Type B pancreatic cell (in vitro differentiated cells): ENCODE data around the gene RNF180. TPM values are rescaled to one million over a fixed set of nuclear protein-coding genes. Genes with fewer than 3 reads are reported as not detected.
A peak's percentile ranks its signal among the peaks of the same experiment; 100 is the strongest.

Source experiments
- DNase-seq: peaks from one replicate; pipeline ENCODE4 v3.0.0; 2021; ENCODE audit warnings: mixed read lengths; ENCODE audit not compliant: unreplicated experiment; ENCODE audit errors: extremely low spot score
- H3K27ac Mint-ChIP-seq: 2 replicates; pipeline ENCODE4 v1.8.0; 2021; ENCODE audit warnings: mild to moderate bottlenecking, mixed read lengths
- H3K27me3 Mint-ChIP-seq: 2 replicates; pipeline ENCODE4 v1.8.0; 2021; ENCODE audit warnings: mixed read lengths
- H3K36me3 Mint-ChIP-seq: 2 replicates; pipeline ENCODE4 v1.8.0; 2021; ENCODE audit warnings: mixed read lengths
- H3K4me1 Mint-ChIP-seq: one replicate; pipeline ENCODE4 v1.8.0; 2021; ENCODE audit warnings: mixed read lengths; ENCODE audit not compliant: unreplicated experiment
- H3K4me3 Mint-ChIP-seq: 2 replicates; pipeline ENCODE4 v1.8.0; 2021; ENCODE audit warnings: mild to moderate bottlenecking, mixed read lengths
- H3K9me3 Mint-ChIP-seq: 2 replicates; pipeline ENCODE4 v1.8.0; 2021; ENCODE audit warnings: mixed read lengths
- total RNA-seq: library from RNA; stranded (reverse); gene quantifications from 2 replicates; pipeline ENCODE4 v1.2.1, GENCODE V29; 2021; ENCODE audit warnings: low replicate concordance
- TF ChIP-seq, protein P1 (sequence below): fragments of 200-600 bp; sonication (generic); conservative IDR thresholded peaks from 2 replicates; pipeline ENCODE4 v1.5.0; 2021; ENCODE audit warnings: antibody characterized with exemption, mild to moderate bottlenecking

The RNF180 gene
- total RNA-seq, 1 donor from 2014 or later = 3.9 TPM

DNA sequence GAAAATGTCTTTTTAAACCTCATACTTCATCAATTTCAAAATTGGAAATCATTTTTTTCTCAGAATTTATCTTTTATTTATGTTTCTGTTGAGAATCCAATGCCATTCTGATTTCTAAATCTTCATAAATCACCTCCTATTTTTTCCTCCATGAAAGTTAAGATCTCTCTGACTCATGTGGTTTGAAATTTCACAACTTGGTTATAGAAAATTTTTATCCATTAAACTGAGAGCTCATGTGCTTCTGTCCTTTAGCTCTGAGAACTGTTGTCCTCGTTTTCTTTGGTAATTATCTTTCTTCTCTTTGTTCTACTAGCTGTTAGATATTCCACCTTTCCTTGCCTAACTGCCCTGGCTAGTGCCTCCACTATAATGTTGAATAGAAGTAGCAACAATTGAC, 1.5 kb upstream of the RNF180 start:
- no peak overlapping the region for H3K27ac Mint-ChIP-seq
- H3K36me3 Mint-ChIP-seq = no peaks in the 10 kb centered on the region
- TF ChIP-seq, protein P1, sequence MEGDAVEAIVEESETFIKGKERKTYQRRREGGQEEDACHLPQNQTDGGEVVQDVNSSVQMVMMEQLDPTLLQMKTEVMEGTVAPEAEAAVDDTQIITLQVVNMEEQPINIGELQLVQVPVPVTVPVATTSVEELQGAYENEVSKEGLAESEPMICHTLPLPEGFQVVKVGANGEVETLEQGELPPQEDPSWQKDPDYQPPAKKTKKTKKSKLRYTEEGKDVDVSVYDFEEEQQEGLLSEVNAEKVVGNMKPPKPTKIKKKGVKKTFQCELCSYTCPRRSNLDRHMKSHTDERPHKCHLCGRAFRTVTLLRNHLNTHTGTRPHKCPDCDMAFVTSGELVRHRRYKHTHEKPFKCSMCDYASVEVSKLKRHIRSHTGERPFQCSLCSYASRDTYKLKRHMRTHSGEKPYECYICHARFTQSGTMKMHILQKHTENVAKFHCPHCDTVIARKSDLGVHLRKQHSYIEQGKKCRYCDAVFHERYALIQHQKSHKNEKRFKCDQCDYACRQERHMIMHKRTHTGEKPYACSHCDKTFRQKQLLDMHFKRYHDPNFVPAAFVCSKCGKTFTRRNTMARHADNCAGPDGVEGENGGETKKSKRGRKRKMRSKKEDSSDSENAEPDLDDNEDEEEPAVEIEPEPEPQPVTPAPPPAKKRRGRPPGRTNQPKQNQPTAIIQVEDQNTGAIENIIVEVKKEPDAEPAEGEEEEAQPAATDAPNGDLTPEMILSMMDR = no peak
- H3K9me3 Mint-ChIP-seq = no peaks in the 10 kb centered on the region
- peaks cover 45% of the 10 kb centered on the region for H3K27me3 Mint-ChIP-seq
- no peak overlapping the region for H3K4me3 Mint-ChIP-seq
- DNase-seq = no peak
- H3K4me1 Mint-ChIP-seq = peaks cover 5% of the 10 kb centered on the region

DNA sequence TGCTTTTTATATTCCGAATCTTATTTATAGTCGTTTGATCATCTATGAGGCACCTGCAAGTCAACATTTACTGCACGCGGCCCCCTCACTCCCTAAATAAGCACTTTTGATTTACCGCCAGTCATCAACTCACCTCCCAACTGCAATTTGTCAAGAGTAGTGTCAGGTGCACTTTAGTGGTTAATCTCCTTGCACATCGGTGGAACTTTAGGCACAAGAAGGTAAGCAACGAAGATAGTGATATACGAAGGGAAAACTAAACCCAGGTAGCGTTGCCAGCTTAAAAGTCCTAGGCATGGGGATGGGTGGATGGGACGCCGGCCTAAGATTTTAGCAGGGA, 513 bp upstream of the RNF180 start:
- DNase-seq = no peak
- peak overlapping the region; percentile 91 for H3K4me3 Mint-ChIP-seq
- no peaks in the 10 kb centered on the region for H3K9me3 Mint-ChIP-seq
- peak overlapping the region; percentile 81 for H3K27ac Mint-ChIP-seq
- no peaks in the 10 kb centered on the region for H3K36me3 Mint-ChIP-seq
- H3K4me1 Mint-ChIP-seq = peaks cover 5% of the 10 kb centered on the region
- TF ChIP-seq, protein P1 = no peak
- peaks cover 41% of the 10 kb centered on the region for H3K27me3 Mint-ChIP-seq

DNA sequence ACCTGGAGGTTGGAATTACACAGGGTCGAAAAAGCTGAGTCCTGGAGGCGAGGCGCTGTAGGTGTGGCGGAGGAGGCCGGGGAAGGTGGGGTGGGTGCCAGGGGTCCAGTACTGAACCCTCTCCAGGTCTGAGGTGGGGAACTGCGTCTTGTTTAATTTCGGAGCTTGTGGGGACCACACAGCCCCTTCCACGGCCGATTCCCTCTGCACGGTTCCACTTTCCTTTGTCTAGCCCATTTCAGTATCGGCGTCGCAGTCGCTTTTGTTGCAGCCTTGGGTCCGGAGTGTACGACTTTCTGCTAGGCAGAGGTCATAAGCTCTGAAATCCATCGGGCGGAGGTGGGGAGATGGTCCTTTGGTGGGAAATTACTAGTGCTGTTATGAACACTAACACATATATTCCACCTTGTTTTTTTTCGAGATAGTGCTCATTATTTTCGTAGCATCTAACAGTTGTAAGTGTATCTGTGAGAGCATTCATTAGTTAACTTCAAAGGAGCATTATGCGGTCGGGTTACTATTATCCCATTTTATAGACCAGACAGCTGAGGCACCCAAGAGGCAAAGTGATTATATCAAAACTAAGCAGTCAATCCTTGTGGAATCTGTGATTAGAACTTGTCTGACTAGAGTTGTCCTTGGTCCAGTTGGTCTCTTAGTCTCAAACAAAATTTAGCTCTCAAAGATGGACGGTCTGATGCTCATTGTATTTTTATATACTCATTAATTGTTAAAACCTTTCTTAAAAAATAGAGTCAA, 737 bp downstream of the RNF180 start:
- no peak for DNase-seq
- TF ChIP-seq, protein P1 = no peak
- Mint-ChIP-seq H3K4me3 (peak overlapping the region; percentile 93), H3K36me3 (no peaks in the 10 kb centered on the region), H3K27me3 (peaks cover 40% of the 10 kb centered on the region), H3K9me3 (no peaks in the 10 kb centered on the region), H3K27ac (peak overlapping the region; percentile 86), H3K4me1 (peaks cover 5% of the 10 kb centered on the region)

DNA sequence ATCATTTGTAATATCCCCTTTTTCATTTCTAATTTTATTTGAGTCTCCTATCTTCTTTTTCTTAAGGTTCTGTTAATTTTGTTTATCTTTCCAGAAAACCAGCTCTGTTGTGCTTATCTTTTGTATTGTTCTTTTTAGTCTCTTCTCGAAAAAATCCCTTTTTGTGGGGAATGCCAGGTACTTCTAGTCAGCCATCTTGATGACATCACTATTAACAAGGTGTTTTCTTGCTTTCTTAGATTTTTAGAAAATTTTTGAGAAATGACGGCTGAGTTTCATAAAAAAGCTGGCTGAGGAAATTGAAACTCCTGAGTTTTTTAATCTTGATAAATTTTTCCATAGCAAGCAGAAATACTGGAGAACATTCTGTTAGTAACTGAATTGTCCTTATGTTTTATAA, 10.7 kb downstream of the RNF180 start:
- H3K36me3 Mint-ChIP-seq = no peaks in the 10 kb centered on the region
- no peaks in the 10 kb centered on the region for H3K27me3 Mint-ChIP-seq
- no peak overlapping the region for H3K4me3 Mint-ChIP-seq
- no peak for DNase-seq
- TF ChIP-seq, protein P1 = no peak
- no peak overlapping the region for H3K27ac Mint-ChIP-seq
- H3K9me3 Mint-ChIP-seq = no peaks in the 10 kb centered on the region
- H3K4me1 Mint-ChIP-seq = no peaks in the 10 kb centered on the region

DNA sequence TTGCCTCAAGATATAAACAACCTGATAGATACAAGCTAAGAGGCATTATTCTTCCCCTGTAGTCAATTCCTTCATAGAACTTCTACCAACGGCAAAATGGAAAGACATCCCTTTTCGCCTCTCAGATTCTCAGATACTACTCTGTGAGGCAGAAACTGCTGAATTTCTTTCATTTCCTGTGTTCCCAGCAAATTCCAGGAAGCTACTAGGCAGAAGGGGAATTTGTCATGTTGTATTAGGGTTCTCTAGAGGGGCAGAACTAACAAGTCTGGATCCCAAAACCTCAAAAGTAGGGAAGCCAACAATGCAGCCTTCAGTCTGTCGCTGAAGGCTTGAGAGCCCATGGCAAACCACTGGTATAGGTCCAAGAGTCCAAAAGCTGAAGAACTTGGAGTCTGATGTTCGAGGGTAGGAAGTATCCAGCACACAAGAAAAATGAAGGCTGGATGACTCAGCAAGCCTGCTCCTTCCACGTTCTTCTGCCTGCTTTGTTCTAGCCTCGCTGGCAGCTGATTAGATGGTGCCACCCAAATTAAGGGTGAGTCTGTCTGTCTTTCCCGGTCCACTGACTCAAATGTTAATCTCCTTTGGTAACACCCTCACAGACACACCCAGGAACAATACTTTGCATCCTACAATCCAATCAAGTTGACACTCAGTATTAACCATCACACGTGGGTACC, 15.2 kb downstream of the RNF180 start:
- Mint-ChIP-seq H3K27me3 (no peaks in the 10 kb centered on the region), H3K36me3 (no peaks in the 10 kb centered on the region), H3K27ac (no peak overlapping the region), H3K9me3 (no peaks in the 10 kb centered on the region), H3K4me3 (no peak overlapping the region), H3K4me1 (no peaks in the 10 kb centered on the region)
- DNase-seq = no peak
- TF ChIP-seq, protein P1 = no peak
